ENCODE data around the gene PROC.

PROC gene

DNA sequence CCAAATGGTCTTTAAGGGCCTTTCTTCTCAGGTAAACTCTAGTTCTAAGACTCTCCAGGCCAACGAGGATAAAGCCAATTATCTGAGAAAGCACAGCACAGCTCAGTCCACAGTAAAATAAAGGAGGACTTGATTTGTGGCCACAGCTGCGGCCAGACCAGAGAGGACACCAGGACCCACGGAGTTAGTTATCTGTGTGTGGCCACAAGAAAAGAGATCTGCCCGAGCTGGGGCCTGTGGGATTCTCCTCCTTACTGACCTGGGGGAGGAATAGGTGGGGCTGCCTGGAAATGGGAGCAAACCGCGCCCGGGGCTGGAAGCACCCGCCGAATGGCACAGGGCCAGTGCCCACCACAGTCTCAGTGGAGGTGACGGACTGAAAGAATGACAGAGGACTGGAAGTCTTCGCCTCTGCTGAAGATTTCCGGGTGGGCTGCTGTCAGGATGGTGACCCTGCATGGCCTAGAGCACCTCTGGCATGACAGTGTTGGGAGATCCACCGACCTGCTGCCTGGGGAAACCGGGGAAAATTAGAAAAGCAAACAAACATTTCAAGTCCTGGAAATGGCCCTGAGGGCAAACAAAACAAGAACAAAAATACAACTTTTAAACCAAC, 13.3 kb downstream of the PROC start:
- no peaks in the 10 kb centered on the region for H3K9me3 ChIP-seq (ENCODE audit: control insufficient read depth, insufficient read depth, low read depth, low read length)
- H3K36me3 ChIP-seq (ENCODE audit: control insufficient read depth in 2 of 2, insufficient read depth in 1 of 2, low read length in 2 of 2), result no peaks in the 10 kb centered on the region
- no peak for TF ChIP-seq ZNF768 (tag by site-specific recombination; IDR thresholded peaks at IDR 0.05)
- TF ChIP-seq, protein P1, sequence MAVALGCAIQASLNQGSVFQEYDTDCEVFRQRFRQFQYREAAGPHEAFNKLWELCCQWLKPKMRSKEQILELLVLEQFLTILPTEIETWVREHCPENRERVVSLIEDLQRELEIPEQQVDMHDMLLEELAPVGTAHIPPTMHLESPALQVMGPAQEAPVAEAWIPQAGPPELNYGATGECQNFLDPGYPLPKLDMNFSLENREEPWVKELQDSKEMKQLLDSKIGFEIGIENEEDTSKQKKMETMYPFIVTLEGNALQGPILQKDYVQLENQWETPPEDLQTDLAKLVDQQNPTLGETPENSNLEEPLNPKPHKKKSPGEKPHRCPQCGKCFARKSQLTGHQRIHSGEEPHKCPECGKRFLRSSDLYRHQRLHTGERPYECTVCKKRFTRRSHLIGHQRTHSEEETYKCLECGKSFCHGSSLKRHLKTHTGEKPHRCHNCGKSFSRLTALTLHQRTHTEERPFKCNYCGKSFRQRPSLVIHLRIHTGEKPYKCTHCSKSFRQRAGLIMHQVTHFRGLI (tag by site-specific recombination; IDR thresholded peaks at IDR 0.05), result no peak
- no peak for TF ChIP-seq YY1 (tag by site-specific recombination; IDR thresholded peaks at IDR 0.05)
- TF ChIP-seq SCRT1 (tag by site-specific recombination; IDR thresholded peaks at IDR 0.05; ENCODE audit: borderline replicate concordance), result no peak
- TF ChIP-seq, protein P2, sequence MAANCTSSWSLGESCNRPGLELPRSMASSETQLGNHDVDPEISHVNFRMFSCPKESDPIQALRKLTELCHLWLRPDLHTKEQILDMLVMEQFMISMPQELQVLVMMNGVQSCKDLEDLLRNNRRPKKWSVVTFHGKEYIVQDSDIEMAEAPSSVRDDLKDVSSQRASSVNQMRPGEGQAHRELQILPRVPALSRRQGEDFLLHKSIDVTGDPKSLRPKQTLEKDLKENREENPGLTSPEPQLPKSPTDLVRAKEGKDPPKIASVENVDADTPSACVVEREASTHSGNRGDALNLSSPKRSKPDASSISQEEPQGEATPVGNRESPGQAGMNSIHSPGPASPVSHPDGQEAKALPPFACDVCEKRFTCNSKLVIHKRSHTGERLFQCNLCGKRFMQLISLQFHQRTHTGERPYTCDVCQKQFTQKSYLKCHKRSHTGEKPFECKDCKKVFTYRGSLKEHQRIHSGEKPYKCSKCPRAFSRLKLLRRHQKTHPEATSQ (tag by site-specific recombination; IDR thresholded peaks at IDR 0.05), result no peak
- no peak for TF ChIP-seq ZBTB7A (tag by site-specific recombination; IDR thresholded peaks at IDR 0.05; ENCODE audit: low read depth)
- TF ChIP-seq ZNF837 (tag by site-specific recombination; IDR thresholded peaks at IDR 0.05), result no peak
- TF ChIP-seq, protein P3, sequence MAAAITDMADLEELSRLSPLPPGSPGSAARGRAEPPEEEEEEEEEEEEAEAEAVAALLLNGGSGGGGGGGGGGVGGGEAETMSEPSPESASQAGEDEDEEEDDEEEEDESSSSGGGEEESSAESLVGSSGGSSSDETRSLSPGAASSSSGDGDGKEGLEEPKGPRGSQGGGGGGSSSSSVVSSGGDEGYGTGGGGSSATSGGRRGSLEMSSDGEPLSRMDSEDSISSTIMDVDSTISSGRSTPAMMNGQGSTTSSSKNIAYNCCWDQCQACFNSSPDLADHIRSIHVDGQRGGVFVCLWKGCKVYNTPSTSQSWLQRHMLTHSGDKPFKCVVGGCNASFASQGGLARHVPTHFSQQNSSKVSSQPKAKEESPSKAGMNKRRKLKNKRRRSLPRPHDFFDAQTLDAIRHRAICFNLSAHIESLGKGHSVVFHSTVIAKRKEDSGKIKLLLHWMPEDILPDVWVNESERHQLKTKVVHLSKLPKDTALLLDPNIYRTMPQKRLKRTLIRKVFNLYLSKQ (tag by site-specific recombination; IDR thresholded peaks at IDR 0.05; ENCODE audit: borderline replicate concordance), result no peak
- TF ChIP-seq ZNF785 (tag by site-specific recombination; IDR thresholded peaks at IDR 0.05), result no peak
- no peak for TF ChIP-seq ZNF19 (tag by site-specific recombination; IDR thresholded peaks at IDR 0.05; ENCODE audit: low read depth)
- no peak for TF ChIP-seq REPIN1 (tag by site-specific recombination; IDR thresholded peaks at IDR 0.05; ENCODE audit: low read depth)
- TF ChIP-seq TCF7L2 (IDR thresholded peaks at IDR 0.05; ENCODE audit: borderline replicate concordance, low read depth, low read length), result no peak
- no peak for TF ChIP-seq ZNF654 (tag by site-specific recombination; IDR thresholded peaks at IDR 0.05; ENCODE audit: low read depth)
- ChIA-PET POLR2A (no interaction called here), CTCF (no interaction called here)
- no peaks in the 10 kb centered on the region for H3K4me1 ChIP-seq (ENCODE audit: control insufficient read depth, insufficient read depth, low read length)
- H3K4me3 ChIP-seq (ENCODE audit: low read depth, low read length), result no peak overlapping the region
- no peak overlapping the region for H3K27ac ChIP-seq (ENCODE audit: extremely low read depth, low read depth, low read length)

DNA sequence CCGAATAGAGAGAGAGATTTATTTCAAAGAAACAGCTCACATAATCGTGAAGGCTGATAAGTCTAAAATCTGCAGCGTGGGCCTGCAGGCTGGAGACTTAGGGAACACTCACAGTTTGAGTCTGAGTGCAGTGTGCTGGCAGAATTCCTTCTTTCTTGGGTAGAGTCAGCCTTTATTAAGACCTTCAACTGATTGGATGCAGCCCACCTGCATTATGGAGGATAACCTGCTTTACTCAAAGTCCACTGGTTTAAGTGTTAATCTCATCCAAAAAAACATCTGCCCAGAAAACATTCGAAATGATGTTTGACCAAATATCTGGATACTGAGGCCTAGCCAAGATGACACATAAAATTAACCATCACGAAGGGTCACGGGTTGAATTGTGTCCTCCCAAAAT, 16.3 kb downstream of the PROC start:
- Histone ChIP-seq H3K4me1 (ENCODE audit: control insufficient read depth, insufficient read depth, low read length) (no peaks in the 10 kb centered on the region), H3K4me3 (ENCODE audit: low read depth, low read length) (no peak overlapping the region), H3K9me3 (ENCODE audit: control insufficient read depth, insufficient read depth, low read depth, low read length) (no peaks in the 10 kb centered on the region), H3K27ac (ENCODE audit: extremely low read depth, low read depth, low read length) (no peak overlapping the region), H3K36me3 (ENCODE audit: control insufficient read depth in 2 of 2, insufficient read depth in 1 of 2, low read length in 2 of 2) (no peaks in the 10 kb centered on the region)
- TF ChIP-seq, protein P4, sequence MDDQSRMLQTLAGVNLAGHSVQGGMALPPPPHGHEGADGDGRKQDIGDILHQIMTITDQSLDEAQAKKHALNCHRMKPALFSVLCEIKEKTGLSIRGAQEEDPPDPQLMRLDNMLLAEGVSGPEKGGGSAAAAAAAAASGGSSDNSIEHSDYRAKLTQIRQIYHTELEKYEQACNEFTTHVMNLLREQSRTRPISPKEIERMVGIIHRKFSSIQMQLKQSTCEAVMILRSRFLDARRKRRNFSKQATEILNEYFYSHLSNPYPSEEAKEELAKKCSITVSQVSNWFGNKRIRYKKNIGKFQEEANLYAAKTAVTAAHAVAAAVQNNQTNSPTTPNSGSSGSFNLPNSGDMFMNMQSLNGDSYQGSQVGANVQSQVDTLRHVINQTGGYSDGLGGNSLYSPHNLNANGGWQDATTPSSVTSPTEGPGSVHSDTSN (CRISPR knock-in tag; IDR thresholded peaks at IDR 0.05), result no peak
- TF ChIP-seq ZNF10 (tag by site-specific recombination; IDR thresholded peaks at IDR 0.05) (peak; percentile 74), ZNF184 (tag by site-specific recombination; IDR thresholded peaks at IDR 0.05) (no peak), GFI1B (tag by site-specific recombination; IDR thresholded peaks at IDR 0.05) (no peak), ZNF24 (tag by site-specific recombination; IDR thresholded peaks at IDR 0.05) (no peak)
- POLR2A ChIA-PET, result interaction anchor here (1.5 to 1.7 kb wide), 2 partner anchors 9 to 12 kb away, joined by 3 to 4 read pairs; no protein-coding TSS in a partner anchor
- CTCF ChIA-PET, result no interaction called here

Data from HEK293 (cell line).